HepG2 (cell line): ENCODE results near the gene RCCD1.

Experiments used
- FOXA1 ChIP-seq, 2 experiments: fragments of 450-650 bp in 1 of 2; sonication (generic) in 1 of 2; formaldehyde crosslinking in 1 of 2; IDR thresholded peaks; 2 replicates each; pipeline versions ENCODE4 v1.4.0 to v1.6.1; 2016 to 2020; ENCODE audit warnings: missing genetic modification reagents in 1 of 2
- HDAC1 ChIP-seq: sonication (generic); formaldehyde crosslinking; IDR thresholded peaks from 2 replicates; pipeline ENCODE4 v1.5.1; 2020; ENCODE audit warnings: mild to moderate bottlenecking, missing genetic modification reagents
- MXD1 ChIP-seq: sonication (generic); formaldehyde crosslinking; IDR thresholded peaks from 2 replicates; pipeline ENCODE4 v1.4.0; 2020; ENCODE audit warnings: mild to moderate bottlenecking, missing genetic modification reagents
- SMARCC2 ChIP-seq: fragments of 450-650 bp; IDR thresholded peaks from 2 replicates; pipeline ENCODE4 v1.6.1; 2017; ENCODE audit warnings: antibody characterized with exemption, mild to moderate bottlenecking
- XRCC5 ChIP-seq: fragments of 200-400 bp; formaldehyde crosslinking; optimal IDR thresholded peaks from 2 replicates; pipeline ENCODE3; 2017; ENCODE audit warnings: mild to moderate bottlenecking, low read length
- ZNF232 ChIP-seq: sonication (generic); formaldehyde crosslinking; IDR thresholded peaks from 2 replicates; pipeline ENCODE4 v1.4.0; 2020; ENCODE audit warnings: missing genetic modification reagents, borderline replicate concordance
- TF ChIP-seq, protein P1 (sequence below): sonication (generic); formaldehyde crosslinking; IDR thresholded peaks from 2 replicates; pipeline ENCODE4 v1.5.0; 2020; ENCODE audit warnings: mild to moderate bottlenecking, missing genetic modification reagents, moderate library complexity

- TF ChIP-seq FOXA1 (IDR thresholded peaks at IDR 0.05), result no peak
- no peak; the same call in 1 of the 2 replicates for TF ChIP-seq FOXA1 (CRISPR knock-in tag; IDR thresholded peaks at IDR 0.05)
- TF ChIP-seq MXD1 (CRISPR knock-in tag), result peak; percentile 91
- TF ChIP-seq XRCC5, result peak; percentile 38
- peak; percentile 80; the same call in 1 of the 2 replicates for TF ChIP-seq ZNF232 (CRISPR knock-in tag)
- peak; percentile 87 for TF ChIP-seq HDAC1
- no peak for TF ChIP-seq SMARCC2
- TF ChIP-seq, protein P1, sequence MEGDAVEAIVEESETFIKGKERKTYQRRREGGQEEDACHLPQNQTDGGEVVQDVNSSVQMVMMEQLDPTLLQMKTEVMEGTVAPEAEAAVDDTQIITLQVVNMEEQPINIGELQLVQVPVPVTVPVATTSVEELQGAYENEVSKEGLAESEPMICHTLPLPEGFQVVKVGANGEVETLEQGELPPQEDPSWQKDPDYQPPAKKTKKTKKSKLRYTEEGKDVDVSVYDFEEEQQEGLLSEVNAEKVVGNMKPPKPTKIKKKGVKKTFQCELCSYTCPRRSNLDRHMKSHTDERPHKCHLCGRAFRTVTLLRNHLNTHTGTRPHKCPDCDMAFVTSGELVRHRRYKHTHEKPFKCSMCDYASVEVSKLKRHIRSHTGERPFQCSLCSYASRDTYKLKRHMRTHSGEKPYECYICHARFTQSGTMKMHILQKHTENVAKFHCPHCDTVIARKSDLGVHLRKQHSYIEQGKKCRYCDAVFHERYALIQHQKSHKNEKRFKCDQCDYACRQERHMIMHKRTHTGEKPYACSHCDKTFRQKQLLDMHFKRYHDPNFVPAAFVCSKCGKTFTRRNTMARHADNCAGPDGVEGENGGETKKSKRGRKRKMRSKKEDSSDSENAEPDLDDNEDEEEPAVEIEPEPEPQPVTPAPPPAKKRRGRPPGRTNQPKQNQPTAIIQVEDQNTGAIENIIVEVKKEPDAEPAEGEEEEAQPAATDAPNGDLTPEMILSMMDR (CRISPR knock-in tag), result no peak
Observed at GRCh38 chr15:90954712-90955623, at the start of gene RCCD1.
